ENCODE data around the gene SLC26A1. TPM values are rescaled to one million over a fixed set of nuclear protein-coding genes. Genes with fewer than 3 reads are reported as not detected.

SLC26A1 gene
- total RNA-seq, 4 donors from 2014 or later: not detected

GRCh38 chr4:989722-990471 is 3.3 kb downstream of the SLC26A1 start:
- no peak for TF ChIP-seq POLR2A (IDR thresholded peaks at IDR 0.05)
- TF ChIP-seq CTCF (IDR thresholded peaks at IDR 0.05): no peak
- TF ChIP-seq EP300 (IDR thresholded peaks at IDR 0.05): no peak
- no peak for TF ChIP-seq POLR2AphosphoS5 (IDR thresholded peaks at IDR 0.05)
- no peak for ATAC-seq
- no peak overlapping the region for H3K4me3 ChIP-seq
- H3K27me3 ChIP-seq: no peaks in the 10 kb centered on the region
- 88% methylated on average over 6 of the region's 58 CpGs; no CpG with 5 or more reads in 1 of the 2 donors for WGBS, 2 donors (ENCODE audit: low coverage in 1 of 2)
- peaks cover 0 to 31% of the 10 kb centered on the region in 2 donors for H3K36me3 ChIP-seq
- H3K9me3 ChIP-seq: no peaks in the 10 kb centered on the region
- H3K27ac ChIP-seq: no peak overlapping the region
- peaks cover 0 to 32% (median 24%) of the 10 kb centered on the region in 3 donors for H3K4me1 ChIP-seq

- Histone ChIP-seq H3K27ac (no peak overlapping the region), H3K4me3 (no peak overlapping the region), H3K27me3 (no peaks in the 10 kb centered on the region), H3K36me3 (peaks cover 0 to 31% of the 10 kb centered on the region in 2 donors), H3K9me3 (no peaks in the 10 kb centered on the region), H3K4me1 (peaks cover 0 to 37% (median 24%) of the 10 kb centered on the region in 3 donors)
- no peak for TF ChIP-seq POLR2AphosphoS5 (IDR thresholded peaks at IDR 0.05)
- no peak for TF ChIP-seq CTCF (IDR thresholded peaks at IDR 0.05)
- TF ChIP-seq POLR2A (IDR thresholded peaks at IDR 0.05): no peak
- no peak for TF ChIP-seq EP300 (IDR thresholded peaks at IDR 0.05)
- no CpG with 5 or more reads among the region's 69 CpGs for WGBS, 2 donors (ENCODE audit: low coverage in 1 of 2)
- ATAC-seq: no peak
These were observed 4.2 kb downstream of the SLC26A1 start for GRCh38 chr4:988726-989721.

- Histone ChIP-seq H3K27ac (peak overlapping the region in 2 of 4 donors; percentile 64 to 77), H3K4me3 (peak overlapping the region; percentile 56 to 94), H3K4me1 (peaks cover 0 to 37% (median 24%) of the 10 kb centered on the region in 3 donors), H3K36me3 (peaks cover 0 to 31% of the 10 kb centered on the region in 2 donors), H3K27me3 (no peaks in the 10 kb centered on the region), H3K9me3 (no peaks in the 10 kb centered on the region)
- WGBS, 2 donors (ENCODE audit: low coverage in 1 of 2): 100% methylated on average over 4 of the region's 37 CpGs; no CpG with 5 or more reads in 1 of the 2 donors
- TF ChIP-seq POLR2A (IDR thresholded peaks at IDR 0.05) (no peak), POLR2AphosphoS5 (IDR thresholded peaks at IDR 0.05) (no peak), CTCF (IDR thresholded peaks at IDR 0.05) (no peak), EP300 (IDR thresholded peaks at IDR 0.05) (no peak)
- no peak for ATAC-seq
These were observed 5.3 kb downstream of the SLC26A1 start for GRCh38 chr4:987624-988513.

GRCh38 chr4:986879-987623 is 6.2 kb downstream of the SLC26A1 start, which contains the start of gene IDUA:
Gene IDUA, plus strand, starts transcription at chr4:987044. Its CDS starts 41 bp downstream, at chr4:987085.
- peak within 1 kb of the TSS; percentile 56 to 94 for H3K4me3 ChIP-seq
- WGBS, 2 donors (ENCODE audit: low coverage in 1 of 2): 0% methylated on average over 3 of the region's 69 CpGs; no CpG with 5 or more reads in 1 of the 2 donors
- TF ChIP-seq POLR2A (IDR thresholded peaks at IDR 0.05) (peak in 1 of 2 donors; percentile 36), CTCF (IDR thresholded peaks at IDR 0.05) (peak in 3 of 4 experiments; percentile 29 to 63 (median 34)), EP300 (IDR thresholded peaks at IDR 0.05) (no peak), POLR2AphosphoS5 (IDR thresholded peaks at IDR 0.05) (peak; percentile 8)
- H3K36me3 ChIP-seq: peaks cover 0 to 31% of the 10 kb centered on the region in 2 donors
- no peaks in the 10 kb centered on the region for H3K9me3 ChIP-seq
- H3K4me1 ChIP-seq: peaks cover 0 to 37% (median 24%) of the 10 kb centered on the region in 3 donors
- peak within 1 kb of the TSS in 3 of 4 donors; percentile 64 to 82 (median 77) for H3K27ac ChIP-seq
- H3K27me3 ChIP-seq: no peaks in the 10 kb centered on the region
- ATAC-seq: peak; percentile 88

Measured in gastroesophageal sphincter (tissue), 4 donors.